T-cell (primary cell): ENCODE measurements around the gene CA10. TPM values are rescaled to one million over a fixed set of nuclear protein-coding genes. Genes with fewer than 3 reads are reported as not detected.

Experiments used
- ATAC-seq, 4 experiments: fragments of 200-7000 bp in 3 of 4; fragments of 150-1000 bp in 1 of 4; cut with Tn5 transposase; replicated peaks in 1 of 4; 1 replicate in 3 of 4; 2 replicates in 1 of 4; pipeline ENCODE4 v1.10.0; 2021; ENCODE audit warnings: moderate library complexity in 3 of 4, mild to moderate bottlenecking in 2 of 4, moderate number of reproducible peaks in 1 of 4
- CTCF ChIA-PET, 2 donors: fragments of 300-600 bp; sonication (Branson Sonifier 250); formaldehyde crosslinking; loops; one replicate each; lab custom pipeline; 2022; ENCODE audit warnings: antibody characterized with exemption in 2 of 2; lab: Charles Lee
- POLR2A ChIA-PET, 2 donors: fragments of 300-600 bp; sonication (Branson Sonifier 250); formaldehyde crosslinking; loops; one replicate each; lab custom pipeline; 2022; ENCODE audit warnings: antibody characterized with exemption in 2 of 2; lab: Charles Lee
- DNase-seq, 35 experiments: peaks; one replicate each; pipeline versions ENCODE4 v3.0.0 to v3.0.0-alpha.2; 2013 to 2023
- H3K27ac ChIP-seq: one replicate; pipeline ENCODE4 v1.5.1; 2013; ENCODE audit warnings: low read length
- H3K27me3 ChIP-seq, 2 experiments: replicated peaks in 1 of 2; 1 replicate in 1 of 2; 2 replicates in 1 of 2; pipeline versions ENCODE4 v1.6.1 to v1.7.0; 2013; ENCODE audit warnings: low read length in 1 of 2, mixed read lengths in 1 of 2; ENCODE audit not compliant: control insufficient read depth in 2 of 2, insufficient read depth in 2 of 2; ENCODE audit errors: extremely low read depth in 1 of 2
- H3K36me3 ChIP-seq, 2 donors: 1 replicate in 1 of 2; 2 replicates in 1 of 2; pipeline versions ENCODE4 v1.6.1 to v1.7.0; 2013; ENCODE audit warnings: low read length in 1 of 2; ENCODE audit not compliant: control insufficient read depth in 2 of 2, insufficient read depth in 1 of 2; ENCODE audit errors: extremely low read depth in 1 of 2
- H3K4me1 ChIP-seq, 2 experiments: 1 replicate in 1 of 2; 2 replicates in 1 of 2; pipeline versions ENCODE4 v1.6.1 to v1.7.0; 2013; ENCODE audit warnings: low read length in 2 of 2, mixed read lengths in 1 of 2; ENCODE audit not compliant: insufficient read depth in 2 of 2, control insufficient read depth in 1 of 2; ENCODE audit errors: extremely low read depth in 1 of 2
- H3K4me3 ChIP-seq, 2 donors: 1 replicate in 1 of 2; 2 replicates in 1 of 2; pipeline versions ENCODE4 v1.5.1 to v1.7.0; 2013; ENCODE audit warnings: mild to moderate bottlenecking in 2 of 2, low read length in 1 of 2, moderate library complexity in 1 of 2; ENCODE audit not compliant: control insufficient read depth in 1 of 2; ENCODE audit errors: extremely low read depth in 1 of 2
- H3K9me3 ChIP-seq: 2 replicates; pipeline ENCODE4 v1.7.0; 2013
- H3K27ac Mint-ChIP-seq, 2 donors: one replicate each; pipeline ENCODE4 v1.8.0; 2020 to 2021; ENCODE audit warnings: mild to moderate bottlenecking in 2 of 2, mixed read lengths in 2 of 2
- H3K27me3 Mint-ChIP-seq, 2 donors: one replicate each; pipeline ENCODE4 v1.8.0; 2021 to 2022; ENCODE audit warnings: mixed read lengths in 2 of 2
- H3K36me3 Mint-ChIP-seq: one replicate; pipeline ENCODE4 v1.8.0; 2021; ENCODE audit warnings: mixed read lengths
- H3K4me1 Mint-ChIP-seq, 3 donors: one replicate each; pipeline ENCODE4 v1.8.0; 2020 to 2022; ENCODE audit warnings: mixed read lengths in 3 of 3, mild to moderate bottlenecking in 1 of 3
- H3K4me3 Mint-ChIP-seq, 3 donors: one replicate each; pipeline ENCODE4 v1.8.0; 2020 to 2022; ENCODE audit warnings: mild to moderate bottlenecking in 3 of 3, mixed read lengths in 3 of 3, moderate library complexity in 3 of 3
- H3K9me3 Mint-ChIP-seq, 3 donors: one replicate each; pipeline ENCODE4 v1.8.0; 2020 to 2022; ENCODE audit warnings: mixed read lengths in 3 of 3
- WGBS: methylation state at CpG from one replicate; pipeline ENCODE4 v1.1.5; 2013; ENCODE audit warnings: missing lambda C conversion rate; ENCODE audit not compliant: insufficient coverage; 5-methylcytosine and 5-hydroxymethylcytosine counted together
- total RNA-seq, 35 experiments: library from RNA in 6 of 35; stranded (reverse) in 6 of 35; fragments of 120-200 nt in 1 of 35; gene quantifications; one replicate each; pipeline versions ENCODE4 v1.2.1 to v1.2.4 and lab custom pipeline; 2013 to 2026

The CA10 gene
- total RNA-seq, 5 donors from 2014 or later (not counting 1 experiment from before 2014, with no cell fraction given), result 0.30 TPM; not detected in 4

DNA sequence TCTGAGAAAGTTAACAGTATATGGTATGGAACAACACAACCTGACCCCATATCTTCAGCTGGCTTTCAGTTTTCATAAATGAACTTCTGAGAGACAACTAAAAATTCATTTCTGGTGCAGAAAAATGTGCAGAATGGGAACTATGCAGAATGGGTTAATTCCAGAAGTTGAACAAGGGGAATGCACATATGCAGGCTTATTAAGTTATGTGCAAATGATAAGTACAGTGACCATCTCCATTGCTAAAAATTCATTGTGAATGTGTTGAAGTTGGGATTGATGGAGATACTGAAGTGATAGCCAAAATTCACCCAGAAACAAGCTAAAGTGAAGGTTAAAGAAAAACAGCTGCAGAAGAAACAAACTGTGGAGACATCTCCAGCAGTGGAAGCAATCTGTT lies 315.8 kb downstream of the CA10 start:
- Histone ChIP-seq H3K9me3 (no peaks in the 10 kb centered on the region), H3K27me3 (peaks cover 0 to 2% of the 10 kb centered on the region in 2 experiments), H3K4me3 (no peak overlapping the region), H3K4me1 (no peaks in the 10 kb centered on the region), H3K36me3 (no peaks in the 10 kb centered on the region), H3K27ac (no peak overlapping the region)
- Mint-ChIP-seq H3K27ac (no peak overlapping the region), H3K4me3 (no peak overlapping the region), H3K9me3 (no peaks in the 10 kb centered on the region), H3K36me3 (no peaks in the 10 kb centered on the region), H3K27me3 (peaks cover 4 to 20% of the 10 kb centered on the region in 2 donors), H3K4me1 (no peaks in the 10 kb centered on the region)
- no peak for ATAC-seq
- ChIA-PET CTCF (no interaction called here), POLR2A (no interaction called here)
- no peak for DNase-seq

- H3K4me1 ChIP-seq, result no peaks in the 10 kb centered on the region
- H3K4me3 Mint-ChIP-seq, result no peak overlapping the region
- no peaks in the 10 kb centered on the region for H3K4me1 Mint-ChIP-seq
- H3K9me3 Mint-ChIP-seq, result no peaks in the 10 kb centered on the region
- no peak for DNase-seq
- POLR2A ChIA-PET, result no interaction called here
- H3K27ac ChIP-seq, result no peak overlapping the region
- peaks cover 0 to 2% of the 10 kb centered on the region in 2 experiments for H3K27me3 ChIP-seq
- ATAC-seq, result no peak
- no peaks in the 10 kb centered on the region for H3K9me3 ChIP-seq
- CTCF ChIA-PET, result no interaction called here
- no peaks in the 10 kb centered on the region for H3K36me3 Mint-ChIP-seq
- no peaks in the 10 kb centered on the region for H3K36me3 ChIP-seq
- H3K27me3 Mint-ChIP-seq, result peaks cover 4 to 27% of the 10 kb centered on the region in 2 donors
- no peak overlapping the region for H3K27ac Mint-ChIP-seq
- no peak overlapping the region for H3K4me3 ChIP-seq
- WGBS, result 50% methylated on average over 1 of the region's 1 CpG
Measured at GRCh38 chr17:51841669-51842068, 316.8 kb downstream of the CA10 start.

GRCh38 chr17:51840688-51841087 lies 317.8 kb downstream of the CA10 start:
- no peaks in the 10 kb centered on the region for H3K36me3 Mint-ChIP-seq
- H3K4me1 ChIP-seq, result no peaks in the 10 kb centered on the region
- H3K27ac Mint-ChIP-seq, result no peak overlapping the region
- DNase-seq (no peak), ATAC-seq (no peak)
- no peaks in the 10 kb centered on the region for H3K9me3 Mint-ChIP-seq
- peaks cover 7 to 26% of the 10 kb centered on the region in 2 donors for H3K27me3 Mint-ChIP-seq
- ChIA-PET CTCF (no interaction called here), POLR2A (no interaction called here)
- no peak overlapping the region for H3K4me3 ChIP-seq
- H3K27ac ChIP-seq, result no peak overlapping the region
- no peaks in the 10 kb centered on the region for H3K4me1 Mint-ChIP-seq
- H3K36me3 ChIP-seq, result no peaks in the 10 kb centered on the region
- WGBS, result 67% methylated on average over 1 of the region's 3 CpGs
- no peaks in the 10 kb centered on the region for H3K27me3 ChIP-seq
- no peak overlapping the region for H3K4me3 Mint-ChIP-seq
- H3K9me3 ChIP-seq, result no peaks in the 10 kb centered on the region

DNA sequence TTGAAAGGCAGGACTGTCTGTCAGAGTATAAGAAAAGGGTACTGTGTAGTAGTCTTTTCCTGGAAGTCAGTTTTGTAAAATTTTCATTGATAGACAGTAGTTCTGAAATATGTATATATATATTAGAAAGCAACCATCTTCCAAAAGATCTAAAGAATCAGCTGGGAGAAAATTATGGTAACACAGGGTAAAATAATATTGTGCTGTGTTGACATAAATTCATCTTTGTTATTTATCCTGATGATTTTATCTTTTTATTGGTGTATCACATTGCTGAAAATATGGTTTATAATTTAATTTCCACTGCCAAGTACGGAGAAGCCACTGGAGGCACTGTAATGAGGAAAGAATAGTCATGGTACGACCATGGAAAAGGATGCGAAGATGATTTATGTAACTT lies 324.9 kb downstream of the CA10 start:
- no peaks in the 10 kb centered on the region for H3K4me1 ChIP-seq
- H3K4me3 ChIP-seq, result no peak overlapping the region
- ATAC-seq, result no peak
- H3K27ac ChIP-seq, result no peak overlapping the region
- Mint-ChIP-seq H3K4me3 (no peak overlapping the region), H3K9me3 (no peaks in the 10 kb centered on the region), H3K4me1 (no peaks in the 10 kb centered on the region), H3K27me3 (peaks cover 12 to 24% of the 10 kb centered on the region in 2 donors), H3K36me3 (no peaks in the 10 kb centered on the region), H3K27ac (no peak overlapping the region)
- CTCF ChIA-PET, result no interaction called here
- H3K36me3 ChIP-seq, result no peaks in the 10 kb centered on the region
- DNase-seq, result no peak
- WGBS, result no CpG with 5 or more reads among the region's 3 CpGs
- H3K9me3 ChIP-seq, result no peaks in the 10 kb centered on the region
- POLR2A ChIA-PET, result no interaction called here
- no peaks in the 10 kb centered on the region for H3K27me3 ChIP-seq

DNA sequence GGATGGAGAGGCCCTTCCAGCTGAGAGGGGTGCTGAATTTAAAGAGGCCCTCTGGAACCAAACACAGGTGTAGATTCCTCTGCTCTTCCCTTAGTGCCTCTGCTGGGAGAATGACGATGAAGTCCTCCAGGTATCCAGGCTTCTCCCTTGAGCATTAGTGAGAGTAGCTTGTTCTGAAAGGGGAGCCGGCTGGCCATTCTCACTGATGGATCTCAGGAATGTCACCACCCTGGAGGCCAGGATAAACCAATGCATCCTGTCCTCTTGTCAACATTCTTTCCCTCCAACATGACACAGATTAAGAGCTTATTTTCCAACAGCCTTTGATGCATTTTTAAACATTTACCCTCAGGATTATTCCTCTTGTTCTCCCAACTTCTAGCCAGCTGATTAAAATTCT lies 325.5 kb downstream of the CA10 start:
- Histone ChIP-seq H3K4me1 (no peaks in the 10 kb centered on the region), H3K36me3 (no peaks in the 10 kb centered on the region), H3K27ac (no peak overlapping the region), H3K27me3 (no peaks in the 10 kb centered on the region), H3K4me3 (no peak overlapping the region), H3K9me3 (no peaks in the 10 kb centered on the region)
- Mint-ChIP-seq H3K9me3 (no peaks in the 10 kb centered on the region), H3K4me1 (no peaks in the 10 kb centered on the region), H3K27me3 (peaks cover 12 to 25% of the 10 kb centered on the region in 2 donors), H3K36me3 (no peaks in the 10 kb centered on the region), H3K4me3 (no peak overlapping the region), H3K27ac (no peak overlapping the region)
- ChIA-PET CTCF (no interaction called here), POLR2A (no interaction called here)
- WGBS, result no CpG with 5 or more reads among the region's 2 CpGs
- DNase-seq, result no peak
- no peak for ATAC-seq

GRCh38 chr17:51830886-51831285 lies 327.6 kb downstream of the CA10 start:
- 54% methylated on average over 2 of the region's 3 CpGs for WGBS
- no peak overlapping the region for H3K27ac Mint-ChIP-seq
- POLR2A ChIA-PET, result no interaction called here

DNA sequence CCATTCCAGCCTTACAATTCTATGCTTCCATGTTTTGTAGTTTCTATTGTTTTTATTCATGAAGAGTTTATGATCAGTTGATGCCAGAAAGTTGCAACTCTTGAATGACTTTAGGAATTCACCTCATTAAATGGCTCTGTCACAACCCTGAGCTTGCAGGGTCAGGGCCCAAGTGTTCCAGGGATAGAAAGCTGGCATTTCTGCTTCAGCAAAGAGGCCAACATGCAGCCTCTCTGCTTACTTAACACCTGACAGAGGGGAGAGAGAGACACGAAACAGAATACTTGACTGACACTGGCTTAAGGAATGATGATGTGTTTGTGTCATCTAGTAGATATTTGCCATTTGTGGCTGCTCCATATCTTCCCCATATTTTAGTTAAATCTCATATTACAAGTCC lies 328.1 kb downstream of the CA10 start:
- no peaks in the 10 kb centered on the region for H3K36me3 ChIP-seq
- H3K9me3 Mint-ChIP-seq, result no peaks in the 10 kb centered on the region
- no peak overlapping the region for H3K27ac ChIP-seq
- H3K27me3 ChIP-seq, result no peaks in the 10 kb centered on the region
- no peaks in the 10 kb centered on the region for H3K4me1 ChIP-seq
- no peaks in the 10 kb centered on the region for H3K36me3 Mint-ChIP-seq
- H3K4me3 ChIP-seq, result no peak overlapping the region
- no CpG with 5 or more reads among the region's 1 CpG for WGBS
- DNase-seq, result no peak
- no peak overlapping the region for H3K27ac Mint-ChIP-seq
- POLR2A ChIA-PET, result no interaction called here
- CTCF ChIA-PET, result interaction anchor here in 1 of 2 donors (0.7 kb wide), 1 partner anchor 20 kb away, joined by 3 read pairs; no protein-coding TSS in a partner anchor
- peaks cover 9 to 24% of the 10 kb centered on the region in 2 donors for H3K27me3 Mint-ChIP-seq
- no peaks in the 10 kb centered on the region for H3K4me1 Mint-ChIP-seq
- H3K4me3 Mint-ChIP-seq, result no peak overlapping the region
- no peak for ATAC-seq
- no peaks in the 10 kb centered on the region for H3K9me3 ChIP-seq

More at GRCh38 chr17:51830886-51831285, 327.6 kb downstream of the CA10 start:
- peaks cover 7 to 20% of the 10 kb centered on the region in 2 donors for H3K27me3 Mint-ChIP-seq
- Histone ChIP-seq H3K27me3 (no peaks in the 10 kb centered on the region), H3K4me1 (no peaks in the 10 kb centered on the region), H3K36me3 (no peaks in the 10 kb centered on the region), H3K9me3 (no peaks in the 10 kb centered on the region), H3K27ac (no peak overlapping the region), H3K4me3 (no peak overlapping the region)
- H3K4me3 Mint-ChIP-seq, result no peak overlapping the region
- H3K4me1 Mint-ChIP-seq, result no peaks in the 10 kb centered on the region
- DNase-seq (no peak), ATAC-seq (no peak)
- H3K36me3 Mint-ChIP-seq, result no peaks in the 10 kb centered on the region
- CTCF ChIA-PET, result interaction anchor here in 1 of 2 donors (0.7 kb wide), 1 partner anchor 20 kb away, joined by 3 read pairs; no protein-coding TSS in a partner anchor
- H3K9me3 Mint-ChIP-seq, result no peaks in the 10 kb centered on the region
